ENCODE data around the gene MMAA. TPM values are rescaled to one million over a fixed set of nuclear protein-coding genes. Genes with fewer than 3 reads are reported as not detected.

Gene MMAA
- total and polyA plus RNA-seq, 9 of the 15 experiments (the other 6 are each of a cell fraction or from before 2014, with no cell fraction given) = 0.86 to 2.3 (median 1.4) TPM

DNA sequence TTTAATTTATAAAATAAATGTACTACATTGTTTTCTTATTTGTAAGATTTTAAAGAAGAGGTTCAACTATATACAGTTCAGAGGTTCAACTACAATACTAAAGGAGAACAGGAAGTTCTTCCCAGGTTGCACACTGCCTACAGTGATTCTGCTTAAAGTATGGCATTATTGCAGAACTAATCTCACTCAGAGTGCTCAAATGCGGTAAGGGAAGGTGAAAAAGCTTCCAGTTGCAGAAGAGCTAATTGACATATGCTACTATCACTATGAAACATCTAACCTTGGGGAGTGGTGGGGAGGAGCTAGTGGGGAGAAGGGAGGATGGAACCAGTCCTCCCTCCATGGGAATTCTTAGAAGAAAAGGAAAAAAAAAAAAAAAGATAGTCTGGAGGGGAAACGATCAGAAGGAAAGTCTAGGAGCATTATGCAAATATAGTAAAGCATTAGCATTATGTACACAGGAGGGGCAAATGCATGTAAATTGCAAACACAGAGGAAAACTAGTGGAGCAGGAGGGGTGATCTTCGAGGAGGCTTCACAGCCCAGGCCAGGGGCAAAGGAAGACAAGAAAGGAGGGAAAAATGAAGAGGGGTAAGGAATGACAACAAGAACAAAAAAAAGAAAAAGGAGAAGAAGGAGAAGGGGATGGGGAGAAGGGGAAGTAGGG lies 32.0 kb upstream of the MMAA start (continued):
- TF ChIP-seq, protein P1, sequence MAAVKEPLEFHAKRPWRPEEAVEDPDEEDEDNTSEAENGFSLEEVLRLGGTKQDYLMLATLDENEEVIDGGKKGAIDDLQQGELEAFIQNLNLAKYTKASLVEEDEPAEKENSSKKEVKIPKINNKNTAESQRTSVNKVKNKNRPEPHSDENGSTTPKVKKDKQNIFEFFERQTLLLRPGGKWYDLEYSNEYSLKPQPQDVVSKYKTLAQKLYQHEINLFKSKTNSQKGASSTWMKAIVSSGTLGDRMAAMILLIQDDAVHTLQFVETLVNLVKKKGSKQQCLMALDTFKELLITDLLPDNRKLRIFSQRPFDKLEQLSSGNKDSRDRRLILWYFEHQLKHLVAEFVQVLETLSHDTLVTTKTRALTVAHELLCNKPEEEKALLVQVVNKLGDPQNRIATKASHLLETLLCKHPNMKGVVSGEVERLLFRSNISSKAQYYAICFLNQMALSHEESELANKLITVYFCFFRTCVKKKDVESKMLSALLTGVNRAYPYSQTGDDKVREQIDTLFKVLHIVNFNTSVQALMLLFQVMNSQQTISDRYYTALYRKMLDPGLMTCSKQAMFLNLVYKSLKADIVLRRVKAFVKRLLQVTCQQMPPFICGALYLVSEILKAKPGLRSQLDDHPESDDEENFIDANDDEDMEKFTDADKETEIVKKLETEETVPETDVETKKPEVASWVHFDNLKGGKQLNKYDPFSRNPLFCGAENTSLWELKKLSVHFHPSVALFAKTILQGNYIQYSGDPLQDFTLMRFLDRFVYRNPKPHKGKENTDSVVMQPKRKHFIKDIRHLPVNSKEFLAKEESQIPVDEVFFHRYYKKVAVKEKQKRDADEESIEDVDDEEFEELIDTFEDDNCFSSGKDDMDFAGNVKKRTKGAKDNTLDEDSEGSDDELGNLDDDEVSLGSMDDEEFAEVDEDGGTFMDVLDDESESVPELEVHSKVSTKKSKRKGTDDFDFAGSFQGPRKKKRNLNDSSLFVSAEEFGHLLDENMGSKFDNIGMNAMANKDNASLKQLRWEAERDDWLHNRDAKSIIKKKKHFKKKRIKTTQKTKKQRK (IDR thresholded peaks at IDR 0.05; ENCODE audit: borderline replicate concordance, low read depth, low read length) = no peak
- TF ChIP-seq ZNF77 (CRISPR knock-in tag; IDR thresholded peaks at IDR 0.05) (no peak), HDAC6 (IDR thresholded peaks at IDR 0.05; ENCODE audit: low read depth, low read length) (no peak), SRSF3 (IDR thresholded peaks at IDR 0.05; ENCODE audit: insufficient read depth, low read length) (no peak), RFX1 (IDR thresholded peaks at IDR 0.05) (no peak), FOSL1 (tag; conservative IDR thresholded peaks at IDR 0.05) (no peak)
- TF ChIP-seq, protein P2, sequence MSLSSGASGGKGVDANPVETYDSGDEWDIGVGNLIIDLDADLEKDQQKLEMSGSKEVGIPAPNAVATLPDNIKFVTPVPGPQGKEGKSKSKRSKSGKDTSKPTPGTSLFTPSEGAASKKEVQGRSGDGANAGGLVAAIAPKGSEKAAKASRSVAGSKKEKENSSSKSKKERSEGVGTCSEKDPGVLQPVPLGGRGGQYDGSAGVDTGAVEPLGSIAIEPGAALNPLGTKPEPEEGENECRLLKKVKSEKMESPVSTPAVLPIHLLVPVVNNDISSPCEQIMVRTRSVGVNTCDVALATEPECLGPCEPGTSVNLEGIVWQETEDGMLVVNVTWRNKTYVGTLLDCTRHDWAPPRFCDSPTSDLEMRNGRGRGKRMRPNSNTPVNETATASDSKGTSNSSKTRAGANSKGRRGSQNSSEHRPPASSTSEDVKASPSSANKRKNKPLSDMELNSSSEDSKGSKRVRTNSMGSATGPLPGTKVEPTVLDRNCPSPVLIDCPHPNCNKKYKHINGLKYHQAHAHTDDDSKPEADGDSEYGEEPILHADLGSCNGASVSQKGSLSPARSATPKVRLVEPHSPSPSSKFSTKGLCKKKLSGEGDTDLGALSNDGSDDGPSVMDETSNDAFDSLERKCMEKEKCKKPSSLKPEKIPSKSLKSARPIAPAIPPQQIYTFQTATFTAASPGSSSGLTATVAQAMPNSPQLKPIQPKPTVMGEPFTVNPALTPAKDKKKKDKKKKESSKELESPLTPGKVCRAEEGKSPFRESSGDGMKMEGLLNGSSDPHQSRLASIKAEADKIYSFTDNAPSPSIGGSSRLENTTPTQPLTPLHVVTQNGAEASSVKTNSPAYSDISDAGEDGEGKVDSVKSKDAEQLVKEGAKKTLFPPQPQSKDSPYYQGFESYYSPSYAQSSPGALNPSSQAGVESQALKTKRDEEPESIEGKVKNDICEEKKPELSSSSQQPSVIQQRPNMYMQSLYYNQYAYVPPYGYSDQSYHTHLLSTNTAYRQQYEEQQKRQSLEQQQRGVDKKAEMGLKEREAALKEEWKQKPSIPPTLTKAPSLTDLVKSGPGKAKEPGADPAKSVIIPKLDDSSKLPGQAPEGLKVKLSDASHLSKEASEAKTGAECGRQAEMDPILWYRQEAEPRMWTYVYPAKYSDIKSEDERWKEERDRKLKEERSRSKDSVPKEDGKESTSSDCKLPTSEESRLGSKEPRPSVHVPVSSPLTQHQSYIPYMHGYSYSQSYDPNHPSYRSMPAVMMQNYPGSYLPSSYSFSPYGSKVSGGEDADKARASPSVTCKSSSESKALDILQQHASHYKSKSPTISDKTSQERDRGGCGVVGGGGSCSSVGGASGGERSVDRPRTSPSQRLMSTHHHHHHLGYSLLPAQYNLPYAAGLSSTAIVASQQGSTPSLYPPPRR (CRISPR knock-in tag; IDR thresholded peaks at IDR 0.05; ENCODE audit: borderline replicate concordance) = no peak
